Measurements from ENCODE around the gene ABCC1.

ABCC1 gene

GRCh38 chr16:16021988-16022682 lies 72.7 kb downstream of the ABCC1 start:
- no peak overlapping the region for H3K4me3 Mint-ChIP-seq
- H3K9me3 Mint-ChIP-seq = no peaks in the 10 kb centered on the region
- no peak for DNase-seq
- H3K36me3 Mint-ChIP-seq (ENCODE audit: low read depth) = peaks cover 92% of the 10 kb centered on the region
- no peaks in the 10 kb centered on the region for H3K27me3 Mint-ChIP-seq
- no peak overlapping the region for H3K27ac Mint-ChIP-seq
- H3K4me1 Mint-ChIP-seq (ENCODE audit: low read depth) = peaks cover 44% of the 10 kb centered on the region

DNA sequence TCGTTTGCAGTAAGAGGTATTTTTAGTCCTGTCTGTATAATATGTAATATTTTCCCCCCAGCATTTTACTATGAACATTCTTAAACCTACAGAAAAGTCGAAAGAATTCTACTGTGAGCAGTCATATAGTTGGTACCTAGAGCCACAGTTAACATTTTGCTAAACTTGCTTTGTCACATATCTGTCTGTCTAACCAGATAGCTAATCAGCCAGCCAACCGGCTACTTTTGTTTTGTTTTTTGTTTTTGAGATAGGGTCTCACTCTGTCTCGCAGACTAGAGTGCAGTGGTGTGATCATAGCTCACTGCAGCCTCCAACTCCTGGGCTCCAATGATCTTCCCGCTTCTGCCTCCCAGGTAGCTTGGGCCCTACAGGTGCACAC lies 73.3 kb downstream of the ABCC1 start:
- DNase-seq = no peak
- Mint-ChIP-seq H3K9me3 (no peaks in the 10 kb centered on the region), H3K36me3 (ENCODE audit: low read depth) (peaks cover 91% of the 10 kb centered on the region), H3K4me1 (ENCODE audit: low read depth) (peaks cover 43% of the 10 kb centered on the region), H3K4me3 (no peak overlapping the region), H3K27me3 (no peaks in the 10 kb centered on the region), H3K27ac (no peak overlapping the region)

DNA sequence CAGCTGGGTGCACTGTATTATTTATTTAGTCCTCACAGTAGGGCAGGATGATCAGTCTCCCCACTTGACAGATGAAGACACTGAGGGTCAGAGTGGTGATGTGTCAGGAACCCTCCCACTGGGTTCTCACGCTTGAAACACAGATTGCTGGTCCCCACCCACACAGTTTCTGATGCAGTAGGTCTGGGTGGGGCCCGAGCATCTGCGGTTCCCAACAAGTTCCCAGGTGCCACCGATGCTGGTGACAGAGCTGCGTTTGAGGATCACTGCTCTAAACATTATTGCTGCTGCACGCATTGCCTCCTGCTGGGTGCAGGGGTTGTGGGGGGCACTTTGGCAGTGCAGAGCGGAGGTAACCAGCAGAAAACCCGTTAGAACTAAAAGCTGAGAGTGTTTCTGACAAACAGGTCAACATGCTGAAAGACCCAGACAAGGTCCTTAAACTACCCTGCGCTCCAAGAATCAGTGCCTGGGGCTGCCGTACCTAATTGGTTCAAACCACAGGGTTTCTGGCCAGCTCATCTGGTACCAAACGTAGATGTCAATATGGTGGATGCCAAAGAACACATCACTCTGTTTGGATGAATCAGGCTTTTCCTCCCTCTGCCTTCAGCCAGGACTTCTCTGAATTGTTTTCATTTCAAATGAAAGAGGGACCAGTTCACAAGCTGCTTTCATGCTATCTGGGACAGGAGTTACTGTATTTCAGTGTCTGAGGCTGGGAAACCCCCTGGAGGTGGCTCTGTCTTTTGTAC lies 76.0 kb downstream of the ABCC1 start:
- Mint-ChIP-seq H3K27me3 (no peaks in the 10 kb centered on the region), H3K27ac (peak overlapping the region; percentile 94), H3K9me3 (no peaks in the 10 kb centered on the region), H3K36me3 (ENCODE audit: low read depth) (peaks cover 90% of the 10 kb centered on the region), H3K4me3 (peak overlapping the region; percentile 54), H3K4me1 (ENCODE audit: low read depth) (peaks cover 36% of the 10 kb centered on the region)
- DNase-seq = peak; percentile 66

- no peak overlapping the region for H3K4me3 Mint-ChIP-seq
- peak overlapping the region; percentile 40 for H3K27ac Mint-ChIP-seq
- H3K27me3 Mint-ChIP-seq = no peaks in the 10 kb centered on the region
- no peak for DNase-seq
- peaks cover 83% of the 10 kb centered on the region for H3K36me3 Mint-ChIP-seq (ENCODE audit: low read depth)
- no peaks in the 10 kb centered on the region for H3K9me3 Mint-ChIP-seq
- peaks cover 41% of the 10 kb centered on the region for H3K4me1 Mint-ChIP-seq (ENCODE audit: low read depth)
These were observed 78.4 kb downstream of the ABCC1 start for GRCh38 chr16:16027728-16028310.

DNA sequence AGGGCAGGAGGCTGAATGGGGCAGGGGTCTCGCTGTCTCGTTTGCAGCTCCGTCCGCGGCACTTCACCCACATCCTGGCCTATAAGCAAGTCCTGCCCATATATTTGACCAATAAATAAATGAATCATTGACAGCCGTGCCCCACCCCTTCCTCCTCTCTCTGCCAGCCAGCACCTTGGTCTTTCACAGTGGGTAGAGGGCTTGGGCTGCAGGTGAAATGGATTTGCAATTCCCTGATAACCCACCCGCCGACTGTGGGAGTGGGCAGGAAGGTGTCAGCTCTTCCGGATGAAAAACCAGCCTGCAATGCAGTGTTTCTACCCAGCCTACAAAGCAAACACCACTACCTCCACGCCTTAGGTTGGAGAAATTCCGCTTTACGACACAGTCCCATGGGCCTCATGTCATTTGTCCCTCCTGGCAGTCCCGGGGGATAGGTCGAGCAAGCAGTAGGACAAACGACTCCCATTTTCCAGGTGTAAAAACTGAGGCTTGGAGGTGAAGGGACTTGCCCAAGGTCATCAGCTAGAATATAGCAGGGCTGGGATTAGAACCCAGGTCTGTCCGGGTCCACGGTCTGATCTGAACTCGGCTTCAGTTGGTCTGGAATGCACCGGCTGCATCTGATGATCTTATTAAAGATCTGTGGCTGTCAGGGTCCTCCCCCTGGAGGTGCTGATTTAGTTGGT lies 79.0 kb downstream of the ABCC1 start:
- DNase-seq = no peak
- peaks cover 83% of the 10 kb centered on the region for H3K36me3 Mint-ChIP-seq (ENCODE audit: low read depth)
- peaks cover 44% of the 10 kb centered on the region for H3K4me1 Mint-ChIP-seq (ENCODE audit: low read depth)
- no peaks in the 10 kb centered on the region for H3K27me3 Mint-ChIP-seq
- peak overlapping the region; percentile 42 for H3K27ac Mint-ChIP-seq
- H3K4me3 Mint-ChIP-seq = no peak overlapping the region
- no peaks in the 10 kb centered on the region for H3K9me3 Mint-ChIP-seq

DNA sequence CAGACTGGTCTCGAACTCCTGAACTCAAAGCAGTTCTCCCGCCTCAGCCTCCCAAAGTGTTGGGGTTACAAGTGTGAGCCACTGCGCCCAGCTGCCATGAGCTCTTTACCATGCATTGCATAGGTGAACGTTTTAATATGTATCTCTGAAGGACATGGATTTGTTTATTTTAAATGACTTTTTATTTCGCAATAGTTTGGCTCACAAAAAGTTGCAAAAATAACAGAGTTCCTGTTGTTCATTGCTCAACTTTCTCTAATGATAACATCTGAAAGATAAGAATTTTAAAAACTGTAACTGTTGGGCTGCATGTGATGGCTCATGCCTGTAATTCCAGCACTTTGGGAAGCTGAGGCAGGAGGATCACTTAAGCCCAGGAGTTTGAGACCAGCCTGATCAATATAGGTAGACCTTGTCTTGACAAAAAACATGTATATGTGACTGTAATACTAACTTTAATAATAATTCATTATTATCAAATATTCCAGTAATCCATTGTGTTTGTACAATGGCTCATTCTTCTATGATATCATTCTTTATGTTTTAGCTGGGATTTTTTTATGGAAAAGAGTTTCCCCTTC lies 80.1 kb downstream of the ABCC1 start:
- Mint-ChIP-seq H3K27me3 (no peaks in the 10 kb centered on the region), H3K27ac (no peak overlapping the region), H3K36me3 (ENCODE audit: low read depth) (peaks cover 82% of the 10 kb centered on the region), H3K4me3 (no peak overlapping the region), H3K9me3 (no peaks in the 10 kb centered on the region), H3K4me1 (ENCODE audit: low read depth) (peaks cover 38% of the 10 kb centered on the region)
- no peak for DNase-seq

DNA sequence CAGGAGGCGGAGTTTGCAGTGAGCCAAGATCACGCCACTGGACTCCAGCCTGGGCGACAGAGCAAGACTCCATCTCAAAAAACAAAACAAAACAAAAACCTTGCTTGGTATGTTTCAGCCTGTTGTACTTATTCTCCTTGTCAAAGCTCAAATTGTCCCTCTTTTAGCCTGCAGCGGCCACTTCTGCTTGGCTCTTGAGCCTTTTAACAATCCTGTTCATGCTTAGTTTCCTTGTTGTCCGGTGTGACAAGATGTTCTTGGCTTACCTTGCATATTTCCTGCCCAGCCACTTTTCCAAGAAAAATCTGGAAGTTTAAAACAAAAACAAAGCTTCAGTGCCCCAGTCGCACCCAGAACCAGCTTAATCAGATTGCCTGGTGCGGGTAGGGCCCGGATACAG lies 81.0 kb downstream of the ABCC1 start:
- Mint-ChIP-seq H3K4me1 (ENCODE audit: low read depth) (peaks cover 28% of the 10 kb centered on the region), H3K36me3 (ENCODE audit: low read depth) (peaks cover 83% of the 10 kb centered on the region), H3K4me3 (no peak overlapping the region), H3K27me3 (no peaks in the 10 kb centered on the region), H3K9me3 (no peaks in the 10 kb centered on the region), H3K27ac (no peak overlapping the region)
- no peak for DNase-seq

GRCh38 chr16:16031401-16031800 lies 82.0 kb downstream of the ABCC1 start:
- Mint-ChIP-seq H3K4me1 (ENCODE audit: low read depth) (peaks cover 21% of the 10 kb centered on the region), H3K27me3 (no peaks in the 10 kb centered on the region), H3K36me3 (ENCODE audit: low read depth) (peaks cover 82% of the 10 kb centered on the region), H3K9me3 (no peaks in the 10 kb centered on the region), H3K27ac (peak overlapping the region; percentile 29), H3K4me3 (no peak overlapping the region)
- no peak for DNase-seq

DNA sequence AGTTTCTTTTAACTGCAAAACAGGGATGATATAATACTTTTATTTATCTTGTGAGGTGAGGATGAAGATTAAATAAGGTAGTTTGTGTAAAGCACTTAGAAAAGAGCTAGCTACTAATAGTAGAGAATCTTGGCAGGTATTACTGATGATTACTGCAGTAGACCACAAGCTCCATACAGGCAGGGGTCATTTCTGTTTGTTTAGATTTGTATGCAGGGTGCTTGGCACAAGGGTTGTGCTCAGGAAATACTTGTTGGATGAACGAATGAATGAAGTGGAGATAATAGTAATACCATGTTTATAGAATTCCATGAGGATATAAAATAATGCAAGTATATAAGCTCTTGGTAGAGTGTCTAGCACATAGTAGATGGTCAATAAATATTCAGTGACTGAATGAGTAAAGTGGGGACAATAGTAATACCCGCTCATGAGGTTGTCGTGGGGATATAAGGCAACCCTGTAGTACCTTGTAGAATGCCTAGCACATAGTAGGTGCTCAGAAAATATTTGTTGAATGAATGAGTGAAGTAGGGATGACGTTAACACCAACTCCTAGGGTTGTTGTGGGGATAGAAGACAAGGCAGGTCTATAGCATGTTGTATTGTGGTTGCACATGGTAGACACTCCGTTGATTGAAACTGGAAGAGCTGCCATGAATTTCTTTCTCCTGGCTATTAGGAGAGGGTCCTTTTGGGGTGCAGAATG lies 83.0 kb downstream of the ABCC1 start:
- H3K27me3 Mint-ChIP-seq = no peaks in the 10 kb centered on the region
- H3K4me1 Mint-ChIP-seq (ENCODE audit: low read depth) = peaks cover 18% of the 10 kb centered on the region
- H3K9me3 Mint-ChIP-seq = no peaks in the 10 kb centered on the region
- no peak for DNase-seq
- no peak overlapping the region for H3K4me3 Mint-ChIP-seq
- peaks cover 86% of the 10 kb centered on the region for H3K36me3 Mint-ChIP-seq (ENCODE audit: low read depth)
- peak overlapping the region; percentile 80 for H3K27ac Mint-ChIP-seq

GRCh38 chr16:16033208-16033717 lies 83.8 kb downstream of the ABCC1 start:
- no peaks in the 10 kb centered on the region for H3K27me3 Mint-ChIP-seq
- DNase-seq = peak; percentile 33
- H3K27ac Mint-ChIP-seq = peak overlapping the region; percentile 80
- no peak overlapping the region for H3K4me3 Mint-ChIP-seq
- H3K9me3 Mint-ChIP-seq = no peaks in the 10 kb centered on the region
- peaks cover 18% of the 10 kb centered on the region for H3K4me1 Mint-ChIP-seq (ENCODE audit: low read depth)
- H3K36me3 Mint-ChIP-seq (ENCODE audit: low read depth) = peaks cover 86% of the 10 kb centered on the region

GRCh38 chr16:16036359-16036792 lies 87.0 kb downstream of the ABCC1 start:
- Mint-ChIP-seq H3K9me3 (no peaks in the 10 kb centered on the region), H3K4me1 (ENCODE audit: low read depth) (peaks cover 33% of the 10 kb centered on the region), H3K27ac (no peak overlapping the region), H3K36me3 (ENCODE audit: low read depth) (peaks cover 84% of the 10 kb centered on the region), H3K4me3 (no peak overlapping the region), H3K27me3 (no peaks in the 10 kb centered on the region)
- no peak for DNase-seq

GRCh38 chr16:16037521-16037920 lies 88.1 kb downstream of the ABCC1 start:
- no peak for DNase-seq
- Mint-ChIP-seq H3K4me3 (no peak overlapping the region), H3K27me3 (no peaks in the 10 kb centered on the region), H3K9me3 (no peaks in the 10 kb centered on the region), H3K36me3 (ENCODE audit: low read depth) (peaks cover 89% of the 10 kb centered on the region), H3K4me1 (ENCODE audit: low read depth) (peaks cover 28% of the 10 kb centered on the region), H3K27ac (no peak overlapping the region)

DNA sequence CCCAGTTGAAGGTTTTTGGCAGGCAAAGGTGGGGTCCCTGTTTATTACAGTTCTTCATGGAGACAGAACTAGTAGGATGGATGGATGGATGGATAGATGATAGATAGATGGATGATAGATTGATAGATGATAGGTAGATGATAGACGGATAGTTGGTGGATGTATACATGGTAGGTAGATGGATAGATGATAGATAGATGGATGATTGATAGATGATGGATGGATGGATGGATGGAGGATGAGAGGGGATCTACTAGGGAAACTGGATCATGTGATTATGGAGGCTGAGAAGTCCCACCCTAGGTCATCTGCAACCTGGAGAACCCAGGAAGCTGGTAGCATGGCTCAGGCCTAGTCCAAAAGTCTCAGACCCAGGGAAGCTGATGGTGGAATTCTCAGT lies 88.6 kb downstream of the ABCC1 start:
- Mint-ChIP-seq H3K27ac (no peak overlapping the region), H3K4me3 (no peak overlapping the region), H3K27me3 (no peaks in the 10 kb centered on the region), H3K36me3 (ENCODE audit: low read depth) (peaks cover 88% of the 10 kb centered on the region), H3K9me3 (no peaks in the 10 kb centered on the region), H3K4me1 (ENCODE audit: low read depth) (peaks cover 24% of the 10 kb centered on the region)
- DNase-seq = no peak

GRCh38 chr16:16038950-16039349 lies 89.5 kb downstream of the ABCC1 start:
- Mint-ChIP-seq H3K9me3 (no peaks in the 10 kb centered on the region), H3K4me3 (no peak overlapping the region), H3K27ac (no peak overlapping the region), H3K36me3 (ENCODE audit: low read depth) (peaks cover 89% of the 10 kb centered on the region), H3K27me3 (no peaks in the 10 kb centered on the region), H3K4me1 (ENCODE audit: low read depth) (peaks cover 15% of the 10 kb centered on the region)
- no peak for DNase-seq

Measured in activated T-cell treated with anti-CD3 and anti-CD28 coated beads, Interleukin-2, amount 50 U/mL, for 24 hours (primary cell).